Astrocyte of the spinal cord (primary cell): ENCODE measurements around the gene LPA.
"Not testable (repeated sequence)": the region's sequence is repeated elsewhere in the genome, so short reads cannot be mapped to it uniquely, and the experiment has no call there.

Experiments
- DNase-seq: peaks from one replicate; pipeline ENCODE4 v3.0.0; 2011; ENCODE audit warnings: low read depth, low spot score
- H3K4me3 ChIP-seq: 2 replicates; pipeline ENCODE4 v1.5.1; 2011; ENCODE audit warnings: low read depth, mild to moderate bottlenecking, low read length, moderate library complexity
- in situ Hi-C: cut with HindIII; loops from 2 replicates; pipeline ENCODE4 v1.10.0; 2017; ENCODE audit warnings: low sequenced_read_pairs
- TF ChIP-seq, protein P1 (sequence below): IDR thresholded peaks from 2 replicates; pipeline ENCODE4 v1.5.1; 2012; ENCODE audit warnings: low read depth, mild to moderate bottlenecking, low read length, inconsistent platforms

The LPA gene, protein sequence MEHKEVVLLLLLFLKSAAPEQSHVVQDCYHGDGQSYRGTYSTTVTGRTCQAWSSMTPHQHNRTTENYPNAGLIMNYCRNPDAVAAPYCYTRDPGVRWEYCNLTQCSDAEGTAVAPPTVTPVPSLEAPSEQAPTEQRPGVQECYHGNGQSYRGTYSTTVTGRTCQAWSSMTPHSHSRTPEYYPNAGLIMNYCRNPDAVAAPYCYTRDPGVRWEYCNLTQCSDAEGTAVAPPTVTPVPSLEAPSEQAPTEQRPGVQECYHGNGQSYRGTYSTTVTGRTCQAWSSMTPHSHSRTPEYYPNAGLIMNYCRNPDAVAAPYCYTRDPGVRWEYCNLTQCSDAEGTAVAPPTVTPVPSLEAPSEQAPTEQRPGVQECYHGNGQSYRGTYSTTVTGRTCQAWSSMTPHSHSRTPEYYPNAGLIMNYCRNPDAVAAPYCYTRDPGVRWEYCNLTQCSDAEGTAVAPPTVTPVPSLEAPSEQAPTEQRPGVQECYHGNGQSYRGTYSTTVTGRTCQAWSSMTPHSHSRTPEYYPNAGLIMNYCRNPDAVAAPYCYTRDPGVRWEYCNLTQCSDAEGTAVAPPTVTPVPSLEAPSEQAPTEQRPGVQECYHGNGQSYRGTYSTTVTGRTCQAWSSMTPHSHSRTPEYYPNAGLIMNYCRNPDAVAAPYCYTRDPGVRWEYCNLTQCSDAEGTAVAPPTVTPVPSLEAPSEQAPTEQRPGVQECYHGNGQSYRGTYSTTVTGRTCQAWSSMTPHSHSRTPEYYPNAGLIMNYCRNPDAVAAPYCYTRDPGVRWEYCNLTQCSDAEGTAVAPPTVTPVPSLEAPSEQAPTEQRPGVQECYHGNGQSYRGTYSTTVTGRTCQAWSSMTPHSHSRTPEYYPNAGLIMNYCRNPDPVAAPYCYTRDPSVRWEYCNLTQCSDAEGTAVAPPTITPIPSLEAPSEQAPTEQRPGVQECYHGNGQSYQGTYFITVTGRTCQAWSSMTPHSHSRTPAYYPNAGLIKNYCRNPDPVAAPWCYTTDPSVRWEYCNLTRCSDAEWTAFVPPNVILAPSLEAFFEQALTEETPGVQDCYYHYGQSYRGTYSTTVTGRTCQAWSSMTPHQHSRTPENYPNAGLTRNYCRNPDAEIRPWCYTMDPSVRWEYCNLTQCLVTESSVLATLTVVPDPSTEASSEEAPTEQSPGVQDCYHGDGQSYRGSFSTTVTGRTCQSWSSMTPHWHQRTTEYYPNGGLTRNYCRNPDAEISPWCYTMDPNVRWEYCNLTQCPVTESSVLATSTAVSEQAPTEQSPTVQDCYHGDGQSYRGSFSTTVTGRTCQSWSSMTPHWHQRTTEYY (N-terminal part only)

DNA sequence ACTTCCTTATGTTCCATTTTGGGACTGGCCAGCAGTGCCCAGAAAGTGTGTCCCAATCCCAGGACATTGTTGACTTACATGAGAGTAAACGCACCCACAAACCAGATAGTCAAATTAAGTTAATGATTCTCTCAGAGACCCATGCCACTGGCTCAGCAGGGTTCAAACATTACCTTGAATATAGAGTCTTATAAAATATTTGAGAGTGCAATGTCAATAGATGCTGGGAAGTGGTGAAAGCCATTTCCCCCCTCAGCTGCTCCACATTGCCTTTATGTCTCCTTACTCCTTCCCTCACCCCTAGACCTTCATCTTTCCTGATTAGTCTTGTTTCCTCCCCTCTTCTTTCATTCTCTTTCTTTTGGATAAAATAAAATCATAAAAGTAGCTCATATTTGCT, at the start of gene LPA:
Gene LPA, minus strand, starts transcription at position 78 of the 400 bp plus-strand sequence. Its CDS starts 61 bp downstream, at position 17.
- in situ Hi-C loops, H3K4me3 ChIP-seq, DNase-seq: not testable (repeated sequence)

DNA sequence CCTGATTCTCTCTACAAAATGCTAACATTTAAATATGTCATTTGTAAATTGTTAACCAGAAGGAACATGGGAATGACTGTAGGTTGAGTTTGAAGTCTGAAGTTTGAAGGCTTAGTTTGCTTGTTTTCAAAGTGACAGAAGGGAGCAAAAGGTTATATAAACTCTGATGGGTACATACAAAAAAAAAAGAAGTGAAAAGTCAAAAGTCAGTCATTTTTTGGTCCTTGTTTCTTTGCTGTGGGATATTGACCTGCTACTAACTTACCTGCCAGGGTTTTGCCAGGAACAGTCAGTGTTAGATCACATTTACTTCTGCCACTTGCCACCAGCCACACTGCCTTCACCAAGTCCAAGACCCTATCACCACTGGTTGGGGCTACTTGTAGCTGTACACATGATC, 44.9 kb upstream of the LPA start:
- DNase-seq, in situ Hi-C loops, H3K4me3 ChIP-seq: not testable (repeated sequence)

DNA sequence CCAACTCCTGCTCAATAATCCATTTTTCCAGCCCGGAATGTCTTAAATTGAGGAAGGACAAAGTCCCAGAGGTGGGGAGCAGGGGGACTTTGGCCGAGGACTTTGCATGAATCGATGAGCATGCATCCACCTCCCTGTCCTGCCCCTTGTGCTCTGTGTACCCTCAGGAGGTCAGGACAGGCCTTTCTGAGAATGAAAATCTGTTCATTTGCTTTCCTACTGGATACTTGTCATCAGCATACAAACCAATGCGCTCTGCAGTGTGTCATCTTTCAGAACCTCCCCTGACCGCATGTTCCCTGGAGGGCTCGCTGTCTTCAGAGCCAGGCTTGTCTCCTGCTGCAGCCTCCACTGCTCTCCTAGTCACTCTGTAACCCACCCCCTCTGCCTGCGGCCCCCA, 40.6 kb upstream of the LPA start:
- DNase-seq, in situ Hi-C loops: not testable (repeated sequence)

DNA sequence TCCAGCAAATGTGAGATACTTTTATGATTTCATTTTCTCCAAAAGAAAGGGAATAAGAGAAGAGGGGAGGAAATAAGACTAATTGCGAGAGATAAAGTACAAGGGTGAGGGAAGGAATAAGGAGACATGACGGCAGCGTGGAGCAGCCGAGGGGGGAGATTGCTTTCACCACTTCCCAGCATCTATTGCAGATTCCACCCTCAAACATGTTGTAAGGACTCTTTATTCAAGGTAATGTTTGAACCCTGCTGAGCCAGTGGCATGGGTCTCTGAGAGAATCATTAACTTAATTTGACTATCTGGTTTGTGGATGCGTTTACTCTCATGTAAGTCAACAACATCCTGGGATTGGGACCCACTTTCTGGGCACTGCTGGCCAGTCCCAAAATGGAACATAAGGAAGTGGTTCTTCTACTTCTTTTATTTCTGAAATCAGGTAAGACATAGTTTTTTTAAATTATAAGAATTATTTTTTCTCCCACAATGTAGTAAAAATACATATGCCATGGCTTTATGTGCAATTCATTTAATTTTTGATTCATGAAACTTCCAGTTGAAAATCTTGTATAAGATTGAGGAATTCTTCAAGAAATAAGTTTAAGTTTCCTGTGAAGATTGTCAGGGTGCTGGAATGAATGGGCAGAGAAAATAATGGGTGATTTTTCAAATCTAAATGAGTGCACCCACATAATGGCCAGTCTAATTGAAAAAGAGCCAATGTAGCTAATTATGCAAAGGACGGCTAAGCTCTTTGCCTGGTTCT, 38.0 kb upstream of the LPA start, which contains the start of gene PLG:
Gene PLG, plus strand, starts transcription at position 327 of the 763 bp plus-strand sequence. Its CDS starts 61 bp downstream, at position 388.
- DNase-seq, H3K4me3 ChIP-seq, in situ Hi-C loops: not testable (repeated sequence)

More for the DNA sequence above, 40.6 kb upstream of the LPA start:
- H3K4me3 ChIP-seq = not testable (repeated sequence)

DNA sequence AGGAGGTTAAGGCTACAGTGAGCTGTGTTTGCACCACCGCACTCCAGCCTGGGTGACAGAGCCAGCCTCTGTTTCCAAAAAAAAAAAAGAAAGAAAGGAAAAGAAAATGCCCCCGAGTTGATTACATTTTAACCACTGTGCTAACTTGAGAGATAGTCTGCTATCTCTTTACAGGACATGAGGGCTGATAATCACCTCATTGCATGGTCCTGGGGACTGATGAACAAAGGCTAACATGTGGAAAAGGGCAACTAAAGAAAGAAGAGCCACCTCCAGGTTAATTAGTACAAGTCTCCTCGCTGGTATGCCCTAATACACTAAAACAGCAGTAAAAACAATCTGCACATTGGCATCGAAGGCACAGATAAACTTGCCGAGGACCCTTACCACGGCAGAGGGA, 33.8 kb upstream of the LPA start:
- in situ Hi-C loops = no loop called here
- DNase-seq = no peak
- no peak overlapping the region for H3K4me3 ChIP-seq
- TF ChIP-seq, protein P1, sequence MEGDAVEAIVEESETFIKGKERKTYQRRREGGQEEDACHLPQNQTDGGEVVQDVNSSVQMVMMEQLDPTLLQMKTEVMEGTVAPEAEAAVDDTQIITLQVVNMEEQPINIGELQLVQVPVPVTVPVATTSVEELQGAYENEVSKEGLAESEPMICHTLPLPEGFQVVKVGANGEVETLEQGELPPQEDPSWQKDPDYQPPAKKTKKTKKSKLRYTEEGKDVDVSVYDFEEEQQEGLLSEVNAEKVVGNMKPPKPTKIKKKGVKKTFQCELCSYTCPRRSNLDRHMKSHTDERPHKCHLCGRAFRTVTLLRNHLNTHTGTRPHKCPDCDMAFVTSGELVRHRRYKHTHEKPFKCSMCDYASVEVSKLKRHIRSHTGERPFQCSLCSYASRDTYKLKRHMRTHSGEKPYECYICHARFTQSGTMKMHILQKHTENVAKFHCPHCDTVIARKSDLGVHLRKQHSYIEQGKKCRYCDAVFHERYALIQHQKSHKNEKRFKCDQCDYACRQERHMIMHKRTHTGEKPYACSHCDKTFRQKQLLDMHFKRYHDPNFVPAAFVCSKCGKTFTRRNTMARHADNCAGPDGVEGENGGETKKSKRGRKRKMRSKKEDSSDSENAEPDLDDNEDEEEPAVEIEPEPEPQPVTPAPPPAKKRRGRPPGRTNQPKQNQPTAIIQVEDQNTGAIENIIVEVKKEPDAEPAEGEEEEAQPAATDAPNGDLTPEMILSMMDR = no peak

DNA sequence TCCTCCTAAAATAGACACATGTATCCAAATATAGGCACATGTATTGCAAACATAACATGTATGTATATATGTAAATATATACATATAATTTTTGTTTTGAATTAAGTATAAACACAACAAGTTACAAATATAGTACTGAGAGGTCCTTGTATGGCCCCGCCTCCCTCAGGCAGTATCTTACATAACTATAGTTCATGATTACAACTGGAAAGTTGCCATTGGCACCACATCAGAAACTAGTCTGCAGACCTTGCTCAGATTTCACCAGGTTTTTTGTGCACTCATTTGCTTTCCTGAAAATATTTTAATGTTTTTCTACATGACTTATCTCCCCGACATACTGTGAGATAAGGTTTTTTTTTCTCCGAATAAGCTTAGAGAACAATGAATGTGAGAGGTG, 32.8 kb upstream of the LPA start:
- DNase-seq, in situ Hi-C loops, H3K4me3 ChIP-seq: not testable (repeated sequence)

DNA sequence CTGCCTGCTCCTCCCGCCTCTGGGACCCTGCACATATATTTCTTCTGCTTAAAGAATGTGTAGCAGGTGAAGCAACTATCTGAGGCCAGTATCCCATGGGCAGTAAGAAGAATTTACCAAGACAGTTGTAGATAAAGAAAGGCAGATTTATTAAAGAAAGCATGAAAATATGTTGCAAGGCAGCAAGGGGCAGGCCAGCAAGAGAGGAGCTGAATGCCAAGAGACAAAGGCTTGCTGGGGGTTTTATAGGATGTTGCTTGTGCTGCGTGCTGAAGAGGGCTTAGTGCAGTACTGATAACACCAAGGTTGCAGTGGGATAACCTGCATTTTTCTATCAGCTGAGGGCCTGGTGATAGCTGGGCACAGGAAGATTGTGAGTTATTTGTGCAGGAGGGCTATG, 31.5 kb upstream of the LPA start:
- DNase-seq, in situ Hi-C loops, H3K4me3 ChIP-seq: not testable (repeated sequence)

DNA sequence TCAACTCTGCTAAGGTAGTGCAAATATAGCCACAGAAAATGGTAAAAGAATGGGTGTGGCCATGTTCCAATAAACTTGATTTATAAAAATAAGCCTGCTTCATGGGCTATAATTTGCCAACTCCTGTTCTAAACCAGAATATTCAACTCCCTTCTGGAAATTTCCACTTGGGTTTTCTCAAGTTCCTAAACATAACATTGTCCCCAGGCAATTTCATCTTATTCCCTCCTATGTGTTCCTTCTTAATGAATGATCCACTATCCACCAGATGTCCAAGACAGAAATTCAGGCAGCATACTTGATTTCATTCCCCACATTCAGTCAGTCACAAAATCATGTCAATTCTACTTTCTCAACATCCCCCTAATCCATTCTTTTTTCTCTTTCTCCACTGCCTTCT, 30.9 kb upstream of the LPA start:
- in situ Hi-C loops, DNase-seq, H3K4me3 ChIP-seq: not testable (repeated sequence)

DNA sequence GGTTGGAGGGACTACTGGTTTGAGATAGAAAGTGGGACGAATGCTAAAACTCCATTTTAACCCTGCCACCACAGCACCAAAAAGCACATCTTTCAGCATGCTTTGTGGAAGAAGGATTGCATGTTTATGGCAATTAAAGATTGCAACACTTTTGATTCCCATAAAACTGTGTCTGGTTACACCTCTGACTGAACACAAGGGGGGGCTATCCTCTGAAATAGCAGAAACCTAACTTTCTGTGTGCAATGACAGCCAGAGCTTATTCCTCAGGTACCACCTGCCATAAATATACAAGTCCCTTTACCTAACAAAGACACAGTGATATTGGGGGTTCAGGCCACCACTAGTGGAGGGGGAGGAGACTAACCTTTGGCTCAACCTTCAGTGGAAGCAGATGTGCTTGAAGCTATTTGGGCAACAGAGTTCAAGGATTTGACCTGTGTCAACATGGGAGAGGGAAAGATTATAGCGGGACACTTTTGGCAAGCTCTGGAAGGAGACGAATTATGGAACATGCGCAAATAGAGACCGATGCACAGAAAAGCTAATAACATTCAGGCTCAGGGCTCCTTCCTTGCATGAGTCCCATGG, 28.4 kb upstream of the LPA start:
- TF ChIP-seq, protein P1 = no peak
- in situ Hi-C loops = no loop called here
- no peak overlapping the region for H3K4me3 ChIP-seq
- no peak for DNase-seq
